ENCODE measurements around the gene MYOZ3.

The MYOZ3 gene

DNA sequence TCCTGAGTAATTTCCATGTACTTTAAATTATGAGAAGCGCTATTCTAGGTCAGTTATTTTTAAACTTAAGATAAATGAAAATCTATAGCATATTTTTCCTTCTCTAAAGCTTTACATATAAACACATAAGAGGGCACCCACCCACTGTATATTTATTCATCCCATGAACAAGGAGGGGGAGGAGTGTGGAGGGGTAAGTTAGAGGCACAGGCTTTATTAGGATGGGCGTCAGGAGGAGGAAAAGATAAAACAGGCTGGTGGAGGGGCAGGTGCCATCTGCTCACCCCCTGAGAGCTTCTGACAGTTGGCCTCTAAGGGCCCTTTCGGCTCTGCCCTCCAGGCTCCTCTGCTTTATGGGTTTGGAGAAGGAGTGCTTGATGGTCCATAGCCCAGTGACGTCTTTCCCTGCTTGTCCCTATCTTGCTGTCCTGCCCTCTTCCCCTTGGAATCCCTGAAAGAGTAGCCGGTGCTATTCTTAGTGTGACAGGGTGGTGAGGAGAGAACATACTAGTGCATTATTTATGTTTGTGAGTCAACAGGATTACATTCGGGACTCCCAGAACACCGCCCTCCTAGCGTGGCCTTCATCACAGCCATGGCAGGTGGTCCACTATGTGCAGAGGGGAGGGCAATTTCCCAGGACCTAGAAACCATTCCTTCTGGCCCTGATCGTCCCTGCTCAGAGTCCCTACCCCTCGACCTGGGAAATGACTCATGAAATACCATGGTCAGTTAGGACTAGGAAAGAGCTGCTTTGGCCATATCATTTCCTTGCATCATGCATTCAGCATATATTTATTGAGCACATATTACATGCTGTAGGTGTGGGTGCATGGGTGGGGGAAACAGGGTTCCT, 28.5 kb upstream of the MYOZ3 start:
- DNase-seq (ENCODE audit: insufficient read length, low spot score) (peak; percentile 51), FAIRE-seq (no peak)
- TF ChIP-seq POLR2A (IDR thresholded peaks at IDR 0.05; ENCODE audit: low read depth, low read length), result no peak

DNA sequence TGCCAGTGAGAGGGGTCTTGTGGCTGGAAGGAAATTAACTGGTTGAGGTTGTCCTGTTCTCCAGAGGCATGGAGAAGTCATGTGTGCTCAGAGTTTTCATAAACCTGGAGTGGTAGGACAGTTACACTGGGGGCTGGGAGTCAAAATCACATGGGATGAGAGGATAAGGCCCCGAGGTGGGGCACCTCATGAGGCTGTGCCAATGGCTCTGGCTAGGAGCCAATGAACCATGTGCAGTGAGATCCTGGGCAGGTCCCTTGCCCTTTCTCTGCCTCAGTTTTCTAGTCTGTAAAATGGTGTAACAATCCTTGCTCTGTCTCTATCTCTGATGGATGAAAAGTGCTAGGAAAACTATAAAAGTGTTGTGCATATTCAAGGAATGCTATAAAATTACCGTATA, 27.6 kb upstream of the MYOZ3 start:
- FAIRE-seq, result no peak

DNA sequence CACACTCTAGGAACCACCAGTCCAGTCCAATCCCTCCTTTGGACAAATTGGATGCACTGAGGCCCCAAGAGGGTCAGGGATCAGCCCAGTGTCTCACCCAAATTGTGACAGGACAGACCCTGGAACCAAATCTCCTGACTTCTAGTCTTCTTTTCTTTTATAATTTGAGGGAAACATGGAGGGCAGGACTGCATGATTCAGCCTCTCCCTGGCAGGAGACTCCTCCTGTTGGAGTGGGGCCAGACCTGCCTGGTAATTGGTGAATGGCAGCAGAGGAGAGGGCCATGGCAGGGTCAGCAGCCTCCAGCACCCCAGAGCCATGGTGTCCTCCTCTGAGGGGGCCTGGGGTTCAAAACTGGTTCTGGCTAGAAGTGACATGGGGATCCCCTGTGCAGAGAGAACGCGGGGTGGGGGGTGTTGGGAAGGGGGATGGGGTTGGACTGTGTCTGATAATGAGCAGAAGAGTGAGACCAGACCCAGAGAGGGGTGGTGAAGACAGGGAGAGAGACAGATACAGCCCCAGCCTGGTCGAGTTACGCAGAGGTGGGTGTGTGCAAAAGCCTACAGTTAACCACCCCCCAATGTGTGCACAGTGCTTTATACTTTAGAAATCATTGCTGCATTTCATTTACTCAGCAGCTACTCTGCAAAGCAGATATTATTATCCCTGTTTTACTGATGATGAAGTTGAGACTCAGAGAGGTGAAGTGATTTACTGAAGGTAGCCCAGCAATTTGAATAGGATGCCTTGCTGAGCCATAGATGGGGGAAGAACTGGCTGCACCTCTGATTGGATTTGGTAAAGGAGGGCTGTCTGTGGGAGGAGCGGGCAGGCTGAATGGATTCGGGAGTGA, 24.4 kb upstream of the MYOZ3 start:
- no peak for FAIRE-seq
- TF ChIP-seq POLR2A (IDR thresholded peaks at IDR 0.05; ENCODE audit: low read depth, low read length), result no peak

More for the DNA sequence above, 27.6 kb upstream of the MYOZ3 start:
- no peak for TF ChIP-seq POLR2A (IDR thresholded peaks at IDR 0.05; ENCODE audit: low read depth, low read length)
- no peak for DNase-seq (ENCODE audit: insufficient read length, low spot score)

DNA sequence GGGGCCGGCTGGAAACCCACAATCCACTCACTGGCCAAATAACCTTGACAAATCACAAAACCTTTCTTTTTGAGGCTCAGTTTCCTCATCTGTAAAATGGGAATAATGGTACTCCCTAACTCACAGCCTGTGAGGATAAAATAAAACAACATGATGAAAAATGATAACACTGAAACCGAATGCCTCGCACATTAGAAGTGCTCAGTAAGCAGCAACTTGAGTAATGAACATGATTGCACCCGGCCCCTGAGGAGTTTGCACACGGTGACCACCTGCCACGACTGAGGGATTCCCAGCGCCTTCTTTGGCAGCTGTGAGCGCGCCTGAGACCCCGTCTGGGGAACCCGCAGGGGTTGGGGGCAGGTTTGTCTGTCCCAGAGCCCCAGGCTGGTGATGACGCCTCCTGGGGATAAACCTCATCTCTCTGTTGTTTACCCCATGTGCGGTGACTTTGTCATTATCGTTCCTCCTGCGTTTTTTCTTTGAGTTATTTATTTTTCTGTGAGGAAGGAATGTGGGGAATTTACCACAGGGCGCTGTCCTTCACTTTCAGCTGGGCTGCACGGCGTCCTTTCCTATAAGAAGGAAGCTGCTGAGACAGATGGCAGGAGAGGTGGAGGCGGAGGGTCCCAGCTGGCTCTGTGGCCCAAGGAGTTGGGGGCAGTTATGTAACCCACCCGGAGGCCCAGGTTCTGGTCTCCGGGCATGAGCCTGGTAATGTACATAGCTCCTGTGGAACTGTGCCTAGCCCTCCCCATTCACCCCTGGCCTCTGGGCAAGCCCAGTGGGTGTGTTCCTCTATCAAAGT, 23.6 kb upstream of the MYOZ3 start:
- DNase-seq (ENCODE audit: insufficient read length, low spot score), result peak; percentile 78
- no peak for FAIRE-seq
- no peak for TF ChIP-seq POLR2A (IDR thresholded peaks at IDR 0.05; ENCODE audit: low read depth, low read length)

More for the DNA sequence above, 24.4 kb upstream of the MYOZ3 start:
- no peak for DNase-seq (ENCODE audit: insufficient read length, low spot score)

DNA sequence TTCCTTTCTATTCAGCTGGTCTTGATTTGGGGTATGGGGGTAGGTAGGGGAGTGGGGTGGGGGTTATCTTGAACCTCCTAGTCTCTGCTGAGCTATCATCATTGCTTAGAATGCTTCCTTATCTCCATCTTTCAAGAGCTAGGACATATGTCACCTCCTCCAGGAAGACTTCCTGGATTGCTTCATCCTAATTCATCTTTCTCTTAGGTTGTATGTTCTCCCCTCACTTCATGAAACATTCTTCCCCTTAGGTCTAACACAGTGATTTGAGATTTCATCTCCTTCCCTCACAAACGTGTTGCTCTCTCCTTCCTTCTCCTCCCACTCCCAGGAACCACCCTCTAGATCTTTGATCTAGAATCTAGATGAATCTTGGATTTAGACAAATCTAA, 23.0 kb upstream of the MYOZ3 start:
- FAIRE-seq (no peak), DNase-seq (ENCODE audit: insufficient read length, low spot score) (no peak)
- no peak for TF ChIP-seq POLR2A (IDR thresholded peaks at IDR 0.05; ENCODE audit: low read depth, low read length)

DNA sequence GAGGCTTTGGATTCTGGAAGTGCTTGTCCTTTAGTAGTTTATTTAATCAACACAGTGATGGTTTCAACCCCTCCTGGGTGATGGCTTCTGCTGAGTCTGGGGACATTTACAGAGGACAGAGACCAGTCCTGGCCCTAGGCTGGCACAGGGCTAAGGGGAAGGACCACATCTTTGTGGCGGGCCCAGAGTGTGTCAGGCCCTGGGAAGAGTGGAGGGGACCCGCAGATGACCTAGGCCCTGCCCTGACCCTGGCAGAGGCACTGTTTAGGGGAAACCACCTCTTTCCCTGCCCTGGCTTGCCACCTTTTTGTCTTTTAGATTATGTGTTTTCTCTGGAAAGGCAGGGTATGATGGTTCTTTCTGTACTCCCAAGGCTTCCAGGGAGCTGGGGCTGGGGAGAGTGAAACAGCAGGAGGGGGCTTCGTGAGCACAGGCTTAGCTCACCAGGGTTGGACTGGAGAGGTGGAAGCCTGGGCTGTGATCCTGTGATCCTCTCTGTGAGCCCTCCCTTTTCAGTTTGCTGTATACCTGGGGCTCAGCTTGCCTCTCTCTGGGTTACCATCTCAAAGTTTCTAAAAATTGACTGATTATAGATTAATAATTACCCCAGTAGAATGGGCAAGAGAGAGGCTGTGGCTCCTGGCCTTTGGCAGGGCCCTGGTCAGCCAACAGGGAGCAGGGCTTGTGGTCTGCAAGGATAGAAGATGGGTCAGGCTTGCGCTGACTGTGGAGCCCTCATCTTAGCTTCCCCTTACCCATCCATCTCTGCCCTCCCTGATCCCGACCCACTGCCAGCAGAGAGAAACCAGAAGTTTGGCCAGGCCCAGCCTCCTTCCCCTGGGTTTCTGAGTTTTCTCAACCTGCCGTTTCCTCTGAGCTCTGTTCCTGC, 22.3 kb upstream of the MYOZ3 start:
- DNase-seq (ENCODE audit: insufficient read length, low spot score) (no peak), FAIRE-seq (no peak)
- TF ChIP-seq POLR2A (IDR thresholded peaks at IDR 0.05; ENCODE audit: low read depth, low read length), result no peak

DNA sequence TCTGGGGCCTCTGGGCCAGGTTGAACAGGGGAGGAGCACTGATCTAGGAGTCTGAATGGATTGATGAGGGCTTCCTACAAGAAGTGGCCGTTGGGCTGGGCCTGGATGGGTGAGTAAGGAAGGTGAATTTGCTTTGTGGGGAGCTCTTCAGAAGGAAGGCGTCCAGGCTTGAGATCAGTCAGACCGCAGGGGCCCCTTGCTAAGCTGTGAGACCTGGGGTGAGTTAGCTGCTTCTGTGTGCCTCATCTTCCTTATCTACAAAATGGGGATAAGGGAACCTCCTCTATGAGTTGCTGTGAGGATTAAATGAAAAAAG, 21.7 kb upstream of the MYOZ3 start:
- FAIRE-seq (no peak), DNase-seq (ENCODE audit: insufficient read length, low spot score) (no peak)
- TF ChIP-seq POLR2A (IDR thresholded peaks at IDR 0.05; ENCODE audit: low read depth, low read length), result no peak

DNA sequence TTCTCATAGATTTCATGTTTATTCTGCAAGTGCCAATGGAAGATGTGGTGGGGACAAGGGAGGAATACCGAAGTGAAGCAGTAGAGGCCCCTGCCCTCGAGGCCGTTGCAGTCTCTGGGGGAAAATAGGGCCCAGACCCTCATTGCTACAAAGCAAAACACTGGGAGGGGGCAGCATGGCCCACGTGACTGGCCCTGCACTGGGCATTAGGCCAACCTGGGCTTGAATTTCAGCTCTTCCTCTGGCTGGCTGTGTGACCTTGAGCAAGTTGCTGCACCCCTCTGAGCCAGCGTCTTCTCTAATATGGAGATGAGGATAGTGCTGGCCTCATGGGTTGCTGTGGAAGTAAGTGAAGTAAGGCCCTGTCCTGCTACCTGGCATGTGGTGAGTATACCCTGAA, 21.3 kb upstream of the MYOZ3 start:
- no peak for TF ChIP-seq POLR2A (IDR thresholded peaks at IDR 0.05; ENCODE audit: low read depth, low read length)
- no peak for FAIRE-seq
- DNase-seq (ENCODE audit: insufficient read length, low spot score), result no peak

DNA sequence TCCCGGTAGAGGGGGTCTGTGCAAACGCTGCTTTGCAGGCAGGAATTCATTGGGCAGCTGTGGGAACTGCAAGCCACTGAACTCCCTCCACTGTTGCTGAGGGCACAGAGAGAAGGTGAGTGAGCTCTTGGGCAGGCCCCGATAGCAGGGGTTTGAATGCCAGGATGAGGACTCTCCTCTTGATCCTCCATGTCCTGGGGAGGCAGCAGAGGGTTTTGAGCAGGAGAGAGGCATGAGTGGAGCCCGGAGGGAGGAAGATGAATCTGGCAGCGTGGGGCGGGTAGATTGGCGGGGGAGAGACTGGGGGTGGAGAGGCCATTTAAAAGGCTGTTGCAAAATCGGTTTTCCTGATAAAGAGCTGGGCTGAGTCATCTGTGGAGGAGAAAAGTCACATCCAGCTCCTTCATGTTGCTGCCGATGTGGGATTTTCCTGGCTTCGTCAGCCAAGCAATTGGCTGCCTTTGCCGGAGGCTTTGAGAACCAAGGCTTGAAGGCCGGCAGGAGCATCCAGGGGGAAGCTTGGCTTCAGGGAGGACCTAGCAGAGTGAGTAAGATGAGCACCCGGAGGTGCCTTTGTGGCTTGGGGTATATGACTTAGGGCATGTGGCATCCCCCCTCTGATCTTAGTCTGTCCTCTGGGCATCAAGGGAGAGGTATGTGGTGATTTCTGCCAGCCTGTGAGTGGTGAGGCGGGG, 20.6 kb upstream of the MYOZ3 start, which contains the start of gene SYNPO:
Gene SYNPO, plus strand, starts transcription at position 350 of the 695 bp plus-strand sequence. CDS start 7,616 bp downstream, outside the sequence.
- TF ChIP-seq POLR2A (IDR thresholded peaks at IDR 0.05; ENCODE audit: low read depth, low read length), result 0 out of 2 replicates have a peak, but pooled peaks have one; percentile 7
- FAIRE-seq, result no peak
- peak; percentile 73 for DNase-seq (ENCODE audit: insufficient read length, low spot score)

DNA sequence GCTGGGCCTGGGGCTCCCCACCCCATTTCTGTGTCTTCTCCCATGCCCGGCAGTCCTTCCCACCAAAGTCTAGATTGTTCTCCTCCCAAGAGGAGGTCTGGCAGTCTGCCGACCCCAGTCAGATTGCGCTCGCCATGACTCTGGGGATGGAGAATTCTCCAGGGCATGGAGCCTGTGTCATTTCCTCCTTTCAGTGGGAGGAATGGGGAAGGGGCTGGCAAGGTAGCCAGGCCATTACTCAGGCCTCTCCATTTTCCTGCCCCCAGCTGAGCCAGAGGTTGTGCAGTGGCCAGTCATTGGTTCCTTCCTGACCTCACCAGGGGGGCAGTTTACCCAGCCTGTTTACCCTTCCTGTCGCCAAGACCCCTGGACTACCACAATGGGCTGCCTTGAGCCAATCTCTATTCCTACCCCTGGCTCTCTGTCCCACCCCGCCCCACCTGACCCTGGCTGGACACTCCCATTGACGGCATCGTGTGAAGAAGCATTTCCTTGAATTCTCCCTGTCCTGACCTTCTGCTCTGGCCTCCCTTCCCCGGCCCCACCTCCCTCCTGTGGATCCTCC, 20.0 kb upstream of the MYOZ3 start:
- DNase-seq (ENCODE audit: insufficient read length, low spot score) (no peak), FAIRE-seq (no peak)
- TF ChIP-seq POLR2A (IDR thresholded peaks at IDR 0.05; ENCODE audit: low read depth, low read length), result no peak; the same call in 1 of the 2 replicates

DNA sequence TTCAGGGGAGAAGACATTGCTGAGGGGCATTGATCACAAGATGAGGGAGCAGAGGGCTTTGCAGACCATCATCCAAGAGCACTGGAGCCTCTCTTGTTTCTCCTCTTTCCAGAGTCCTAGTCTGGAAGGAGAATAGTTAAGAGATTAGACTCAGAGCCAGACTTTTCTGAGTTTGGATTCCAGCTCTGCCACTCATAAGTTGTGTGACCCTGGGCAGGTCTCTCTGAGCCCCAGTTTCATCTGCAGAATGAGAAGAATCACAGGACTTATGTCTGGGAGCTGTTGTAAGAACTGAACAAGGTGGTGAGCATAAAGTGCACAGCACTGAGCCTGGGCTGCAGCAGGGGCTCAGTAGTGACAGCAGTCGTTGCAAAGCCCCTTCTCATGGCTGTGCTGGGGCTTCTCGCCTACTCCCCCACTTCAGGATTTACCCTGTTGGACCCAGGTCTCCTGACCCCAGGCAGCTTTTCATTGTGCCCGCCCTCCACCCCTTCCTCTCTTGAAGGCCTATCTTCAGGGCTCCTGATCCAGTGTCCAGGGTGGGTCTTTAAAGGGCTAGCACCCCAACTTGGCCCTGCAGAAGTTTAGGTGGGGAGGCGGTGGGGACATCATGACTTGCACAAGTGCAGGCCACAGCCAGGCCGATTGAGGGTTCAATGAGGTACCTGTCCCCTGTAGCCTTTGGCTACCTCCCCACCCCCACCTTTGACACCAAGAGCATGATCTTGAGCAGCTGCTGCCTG, 19.1 kb upstream of the MYOZ3 start:
- DNase-seq (ENCODE audit: insufficient read length, low spot score) (no peak), FAIRE-seq (no peak)
- no peak for TF ChIP-seq POLR2A (IDR thresholded peaks at IDR 0.05; ENCODE audit: low read depth, low read length)

All from H54 (cell line).